ENCODE results near the gene PRG3.

Gene PRG3

DNA sequence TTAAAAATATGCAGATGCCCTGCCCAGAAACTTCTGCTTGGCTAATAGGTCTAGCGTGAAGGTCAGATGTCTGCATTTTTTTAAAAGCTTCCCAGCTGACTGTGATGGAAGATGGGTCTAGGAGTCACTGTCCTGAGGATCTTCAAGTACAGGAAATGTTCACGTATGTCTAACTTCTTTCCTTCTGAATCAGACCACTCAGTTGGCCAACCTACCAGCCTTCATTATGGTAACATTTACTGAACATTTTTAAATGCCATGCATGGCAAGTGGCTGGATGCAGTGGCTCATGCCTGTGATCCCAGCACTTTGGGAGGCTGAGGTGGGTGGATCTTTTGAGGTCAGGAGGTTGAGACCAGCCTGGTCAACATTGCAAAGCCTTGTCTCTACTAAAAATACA, 10.6 kb upstream of the PRG3 start:
- no peak for TF ChIP-seq CTCF (conservative IDR thresholded peaks at IDR 0.05; ENCODE audit: low read depth)
- POLR2A ChIA-PET (ENCODE audit: low non-redundant PET) = no interaction called here

DNA sequence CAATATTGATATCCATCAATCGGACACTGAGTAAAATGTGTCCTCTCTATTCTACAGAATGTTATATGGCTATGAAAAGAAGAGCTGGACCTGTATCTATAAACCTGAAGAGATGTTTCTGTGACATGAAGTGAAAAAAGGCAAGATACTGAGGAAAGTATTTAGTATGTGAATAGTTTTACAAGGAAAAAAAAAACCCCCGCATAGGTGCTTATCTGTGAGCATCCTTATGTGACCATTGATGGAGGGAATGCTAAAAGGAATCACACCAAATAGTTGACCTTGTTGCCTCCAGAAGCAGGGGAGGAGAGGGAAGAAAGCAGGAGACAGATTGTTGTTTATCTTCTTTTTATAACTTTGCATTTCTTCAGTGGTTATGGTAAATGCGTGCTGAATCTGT, 10.2 kb upstream of the PRG3 start:
- ChIA-PET POLR2A (ENCODE audit: low non-redundant PET) (no interaction called here), CTCF (interaction anchor here (0.8 kb wide), 1 partner anchor 53 kb away, joined by 4 read pairs; the partner anchor contains the start of gene P2RX3)
- DNase-seq (ENCODE audit: low spot score) = no peak
- no peak for TF ChIP-seq CTCF (conservative IDR thresholded peaks at IDR 0.05; ENCODE audit: low read depth)
- H3K27ac ChIP-seq = no peak overlapping the region

More for the DNA sequence above, 10.6 kb upstream of the PRG3 start:
- no peak overlapping the region for H3K27ac ChIP-seq
- DNase-seq (ENCODE audit: low spot score) = no peak
- CTCF ChIA-PET = no interaction called here

- H3K27ac ChIP-seq = no peak within 1 kb of the TSS
- TF ChIP-seq CTCF (conservative IDR thresholded peaks at IDR 0.05; ENCODE audit: low read depth) = no peak
- DNase-seq (ENCODE audit: low spot score) = no peak
- POLR2A ChIA-PET (ENCODE audit: low non-redundant PET) = no interaction called here
- CTCF ChIA-PET = interaction anchor here (0.8 kb wide), 1 partner anchor 52 kb away, joined by 4 read pairs; the partner anchor contains the start of gene P2RX3
Observed at GRCh38 chr11:57390535-57390934, 9.6 kb upstream of the PRG3 start, which contains the start of gene PRG2. PRG2 (minus strand) TSS chr11:57390650; CDS start chr11:57389944, 706 bp downstream.

DNA sequence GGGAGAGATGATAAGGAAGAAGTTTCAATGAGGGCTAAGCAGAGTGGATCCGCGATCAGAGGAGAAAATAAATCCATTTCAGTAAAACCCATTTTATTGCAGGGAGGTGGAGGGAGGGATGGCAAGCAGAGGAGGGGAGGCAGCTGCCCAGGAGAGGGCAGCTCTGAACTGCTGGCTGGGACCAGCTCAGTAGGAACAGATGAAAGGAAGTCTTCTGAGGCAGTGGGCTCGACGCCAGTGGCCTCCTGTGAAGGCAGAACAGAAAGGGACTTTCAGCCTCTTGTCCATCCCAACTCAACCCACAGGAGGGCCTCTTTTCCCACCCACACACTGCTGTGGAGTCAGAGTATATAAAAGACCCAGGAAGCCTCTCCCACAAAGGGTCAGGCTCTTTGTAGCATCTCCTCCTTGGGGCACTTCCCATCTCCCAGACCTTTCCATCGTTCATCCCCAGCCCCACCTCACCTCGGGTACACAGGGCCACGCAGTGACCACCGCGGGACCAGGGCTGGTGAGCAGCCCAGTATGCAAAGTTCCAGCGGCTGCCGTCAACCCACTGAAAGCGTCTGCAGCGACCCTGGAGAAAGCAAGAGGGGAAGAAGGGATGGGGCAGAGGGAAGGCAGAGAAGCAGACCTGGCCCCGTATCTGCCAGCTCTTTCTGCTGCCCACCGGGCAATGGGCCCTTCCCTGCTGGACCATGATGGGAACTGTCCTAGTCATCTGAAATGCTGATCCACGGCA, 6.5 kb upstream of the PRG3 start:
- H3K27ac ChIP-seq = no peak overlapping the region
- TF ChIP-seq CTCF (conservative IDR thresholded peaks at IDR 0.05; ENCODE audit: low read depth) = no peak
- ChIA-PET POLR2A (ENCODE audit: low non-redundant PET) (no interaction called here), CTCF (no interaction called here)
- DNase-seq (ENCODE audit: low spot score) = no peak

- no peak for TF ChIP-seq CTCF (conservative IDR thresholded peaks at IDR 0.05; ENCODE audit: low read depth)
- CTCF ChIA-PET = no interaction called here
Observed at GRCh38 chr11:57386178-57386940, 5.4 kb upstream of the PRG3 start.

GRCh38 chr11:57379732-57380131, 1.2 kb downstream of the PRG3 start:
- POLR2A ChIA-PET (ENCODE audit: low non-redundant PET) = no interaction called here
- TF ChIP-seq CTCF (conservative IDR thresholded peaks at IDR 0.05; ENCODE audit: low read depth) = no peak
- CTCF ChIA-PET = interaction anchor here (0.6 kb wide), 1 partner anchor 30 kb away, joined by 3 read pairs; no protein-coding TSS in a partner anchor
- no peak overlapping the region for H3K27ac ChIP-seq
- peak; percentile 23 for DNase-seq (ENCODE audit: low spot score)

More at GRCh38 chr11:57386178-57386940, 5.4 kb upstream of the PRG3 start:
- DNase-seq (ENCODE audit: low spot score) = no peak
- no peak overlapping the region for H3K27ac ChIP-seq
- POLR2A ChIA-PET (ENCODE audit: low non-redundant PET) = no interaction called here

Measured in RWPE1 (cell line).